Left lung (tissue), 10 donors: ENCODE results near the gene HLX. TPM values are rescaled to one million over a fixed set of nuclear protein-coding genes. Genes with fewer than 3 reads are reported as not detected.

Source experiments
- ATAC-seq: fragments of 200-7000 bp; cut with Tn5 transposase; one replicate; pipeline ENCODE4 v1.9.1; 2020; ENCODE audit warnings: moderate library complexity
- DNase-seq, 4 donors: peaks; one replicate each; pipeline ENCODE4 v3.0.0-alpha.2; 2013 to 2020
- H3K27ac ChIP-seq, 2 donors: fragments of 200-600 bp; sonication (generic) in 1 of 2; one replicate each; pipeline versions ENCODE4 v1.5.0 to v1.8.0; 2020 to 2021
- H3K27me3 ChIP-seq, 2 donors: fragments of 200-600 bp; sonication (generic) in 1 of 2; one replicate each; pipeline versions ENCODE4 v1.5.0 to v1.8.0; 2020 to 2021
- H3K36me3 ChIP-seq, 2 donors: fragments of 200-600 bp; sonication (generic) in 1 of 2; one replicate each; pipeline versions ENCODE4 v1.5.0 to v1.8.0; 2020 to 2021
- H3K4me1 ChIP-seq, 2 donors: fragments of 200-600 bp; one replicate each; pipeline ENCODE4 v1.8.0; 2021
- H3K4me3 ChIP-seq, 2 donors: fragments of 200-600 bp; sonication (generic) in 1 of 2; one replicate each; pipeline versions ENCODE4 v1.5.0 to v1.8.0; 2020 to 2021; ENCODE audit warnings: mild to moderate bottlenecking in 1 of 2
- H3K9me3 ChIP-seq, 2 donors: fragments of 200-600 bp; sonication (generic) in 1 of 2; one replicate each; pipeline versions ENCODE4 v1.5.0 to v1.8.0; 2020 to 2021
- intact Hi-C, 2 donors: fragments of 100-400 bp; cut with DNase I; formaldehyde crosslinking; loops; one replicate each; pipeline versions ENCODE4 v1.11.2 to v1.14.2; 2022
- polyA plus RNA-seq, 6 donors: library from polyadenylated mRNA; unstranded; fragments of 120-200 nt; gene quantifications; one replicate each; pipeline ENCODE4 v1.2.1, GENCODE V29; 2013; ENCODE audit not compliant: insufficient read length in 6 of 6
- total RNA-seq, 2 donors: library from RNA; stranded (reverse); fragmentation: NEBNext Ultra II Directional; extraction: Animal tissue kit (Norgen Biotek cat#: 25700); gene quantifications; one replicate each; pipeline ENCODE4 v1.2.1, GENCODE V29; 2021
- TF ChIP-seq, protein P1 (sequence below), 2 donors: fragments of 200-600 bp; sonication (generic) in 1 of 2; IDR thresholded peaks; one replicate each; pipeline versions ENCODE4 v1.5.0 to v1.8.0; 2021; ENCODE audit warnings: antibody characterized with exemption in 2 of 2
- donor health status: DM: no; HTN: yes; CAD: no.
- donor health status: DM: no; HTN: no; CAD: no.

Gene HLX
- total and polyA plus RNA-seq, 8 donors: 15.4 to 68.9 (median 47.2) TPM

GRCh38 chr1:220877377-220878095 lies 1.7 kb upstream of the HLX start:
- intact Hi-C loops: loop anchor here in 1 of 2 donors (10.0 kb wide), 1 partner anchor 327 kb away; no protein-coding TSS in a partner anchor
- peaks cover 8 to 66% of the 10 kb centered on the region in 2 donors for H3K4me1 ChIP-seq

GRCh38 chr1:220878191-220879075 lies 810 bp upstream of the HLX start:
- H3K27ac ChIP-seq: peak overlapping the region; percentile 97 to 99
- H3K4me3 ChIP-seq: peak overlapping the region; percentile 47 to 71
- peaks cover 12 to 47% of the 10 kb centered on the region in 2 donors for H3K27me3 ChIP-seq
- DNase-seq: peak in 2 of 4 donors; percentile 49 to 73
- no peaks in the 10 kb centered on the region for H3K9me3 ChIP-seq
- TF ChIP-seq, protein P1, sequence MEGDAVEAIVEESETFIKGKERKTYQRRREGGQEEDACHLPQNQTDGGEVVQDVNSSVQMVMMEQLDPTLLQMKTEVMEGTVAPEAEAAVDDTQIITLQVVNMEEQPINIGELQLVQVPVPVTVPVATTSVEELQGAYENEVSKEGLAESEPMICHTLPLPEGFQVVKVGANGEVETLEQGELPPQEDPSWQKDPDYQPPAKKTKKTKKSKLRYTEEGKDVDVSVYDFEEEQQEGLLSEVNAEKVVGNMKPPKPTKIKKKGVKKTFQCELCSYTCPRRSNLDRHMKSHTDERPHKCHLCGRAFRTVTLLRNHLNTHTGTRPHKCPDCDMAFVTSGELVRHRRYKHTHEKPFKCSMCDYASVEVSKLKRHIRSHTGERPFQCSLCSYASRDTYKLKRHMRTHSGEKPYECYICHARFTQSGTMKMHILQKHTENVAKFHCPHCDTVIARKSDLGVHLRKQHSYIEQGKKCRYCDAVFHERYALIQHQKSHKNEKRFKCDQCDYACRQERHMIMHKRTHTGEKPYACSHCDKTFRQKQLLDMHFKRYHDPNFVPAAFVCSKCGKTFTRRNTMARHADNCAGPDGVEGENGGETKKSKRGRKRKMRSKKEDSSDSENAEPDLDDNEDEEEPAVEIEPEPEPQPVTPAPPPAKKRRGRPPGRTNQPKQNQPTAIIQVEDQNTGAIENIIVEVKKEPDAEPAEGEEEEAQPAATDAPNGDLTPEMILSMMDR (IDR thresholded peaks at IDR 0.05): no peak
- peak; percentile 2 for ATAC-seq
- H3K4me1 ChIP-seq: peaks cover 8 to 71% of the 10 kb centered on the region in 2 donors
- peaks cover 0 to 13% of the 10 kb centered on the region in 2 donors for H3K36me3 ChIP-seq
- intact Hi-C loops: loop anchor here in 1 of 2 donors (10.0 kb wide), 1 partner anchor 326 kb away; no protein-coding TSS in a partner anchor

More at GRCh38 chr1:220877377-220878095, 1.7 kb upstream of the HLX start:
- DNase-seq: no peak
- Histone ChIP-seq H3K36me3 (peaks cover 0 to 6% of the 10 kb centered on the region in 2 donors), H3K27me3 (peaks cover 12 to 47% of the 10 kb centered on the region in 2 donors), H3K27ac (peak overlapping the region; percentile 97 to 99), H3K9me3 (no peaks in the 10 kb centered on the region), H3K4me3 (peak overlapping the region; percentile 25 to 71)
- ATAC-seq: no peak
- TF ChIP-seq, protein P1 (IDR thresholded peaks at IDR 0.05): no peak

GRCh38 chr1:220879509-220880361 lies 492 bp downstream of the HLX start:
- no peaks in the 10 kb centered on the region for H3K9me3 ChIP-seq
- H3K27me3 ChIP-seq: peaks cover 13 to 47% of the 10 kb centered on the region in 2 donors
- DNase-seq (peak in 2 of 4 donors; percentile 53 to 93), ATAC-seq (peak; percentile 56)
- H3K4me3 ChIP-seq: peak overlapping the region; percentile 70 to 71
- TF ChIP-seq, protein P1 (IDR thresholded peaks at IDR 0.05): no peak
- H3K27ac ChIP-seq: peak overlapping the region; percentile 97 to 99
- intact Hi-C loops: loop anchor here in 1 of 2 donors (10.0 kb wide), 1 partner anchor 325 kb away; no protein-coding TSS in a partner anchor
- peaks cover 0 to 26% of the 10 kb centered on the region in 2 donors for H3K36me3 ChIP-seq
- H3K4me1 ChIP-seq: peaks cover 8 to 67% of the 10 kb centered on the region in 2 donors

GRCh38 chr1:220880362-220880670 lies 1.1 kb downstream of the HLX start:
- ATAC-seq: no peak
- H3K36me3 ChIP-seq: peaks cover 0 to 32% of the 10 kb centered on the region in 2 donors
- H3K27me3 ChIP-seq: peaks cover 15 to 47% of the 10 kb centered on the region in 2 donors
- DNase-seq: no peak
- H3K9me3 ChIP-seq: no peaks in the 10 kb centered on the region
- intact Hi-C loops: no loop called here
- H3K4me1 ChIP-seq: peaks cover 8 to 67% of the 10 kb centered on the region in 2 donors
- H3K27ac ChIP-seq: peak overlapping the region; percentile 97 to 99
- peak overlapping the region; percentile 70 to 71 for H3K4me3 ChIP-seq
- TF ChIP-seq, protein P1 (IDR thresholded peaks at IDR 0.05): no peak
